Stomach (tissue), 9 donors: ENCODE data around the gene TMEM131. TPM values are rescaled to one million over a fixed set of nuclear protein-coding genes. Genes with fewer than 3 reads are reported as not detected.
"Not testable (repeated sequence)": the region's sequence is repeated elsewhere in the genome, so short reads cannot be mapped to it uniquely, and the experiment has no call there.

Source experiments
- DNase-seq, 2 donors: peaks; one replicate each; pipeline versions ENCODE4 v3.0.0 to v3.0.0-alpha.2; 2013 to 2019
- H3K27ac ChIP-seq, 5 donors: fragments of 200-600 bp in 4 of 5; sonication (generic) in 4 of 5; one replicate each; pipeline ENCODE4 v1.5.1; 2013 to 2019; ENCODE audit warnings: mild to moderate bottlenecking in 1 of 5, moderate library complexity in 1 of 5
- H3K27me3 ChIP-seq, 3 donors: fragments of 200-600 bp; sonication (generic); one replicate each; pipeline ENCODE4 v1.5.1; 2017 to 2019; ENCODE audit warnings: mixed run types in 1 of 3
- H3K36me3 ChIP-seq, 4 donors: fragments of 200-600 bp; sonication (generic); 1 replicate in 3 of 4; 2 replicates in 1 of 4; pipeline ENCODE4 v1.5.1; 2016 to 2019
- H3K4me1 ChIP-seq, 4 donors: fragments of 200-600 bp; sonication (generic); one replicate each; pipeline ENCODE4 v1.5.1; 2016 to 2019
- H3K4me3 ChIP-seq, 4 donors: fragments of 200-600 bp; sonication (generic) in 3 of 4; one replicate each; pipeline ENCODE4 v1.5.1; 2016 to 2019; ENCODE audit warnings: mild to moderate bottlenecking in 1 of 4
- H3K9me3 ChIP-seq, 4 donors: fragments of 200-600 bp; sonication (generic); one replicate each; pipeline ENCODE4 v1.5.1; 2016 to 2019
- EP300 ChIP-seq: sonication (generic); formaldehyde crosslinking; IDR thresholded peaks from one replicate; pipeline ENCODE4 v1.6.1; 2017; ENCODE audit warnings: antibody characterized with exemption
- POLR2A ChIP-seq, 4 donors: fragments of 450-650 bp; IDR thresholded peaks; one replicate each; pipeline ENCODE4 v1.6.1; 2016; ENCODE audit warnings: antibody characterized with exemption in 4 of 4, control low read depth in 2 of 4, mild to moderate bottlenecking in 1 of 4, moderate library complexity in 1 of 4
- POLR2AphosphoS5 ChIP-seq, 3 donors: sonication (generic); formaldehyde crosslinking; IDR thresholded peaks; one replicate each; pipeline ENCODE4 v1.6.1; 2016; ENCODE audit warnings: antibody characterized with exemption in 3 of 3
- WGBS, 5 donors: extraction: QIAGEN DNeasy Blood & Tissue Kit in 3 of 5; methylation state at CpG; one replicate each; pipeline versions ENCODE4 v1.1.5 to v1.1.7; 2013 to 2018; 5-methylcytosine and 5-hydroxymethylcytosine counted together
- intact Hi-C: fragments of 100-400 bp; cut with DNase I; formaldehyde crosslinking; loops from one replicate; pipeline ENCODE4 v1.15.1; 2023; ENCODE audit warnings: low total_unique reads
- polyA plus RNA-seq, 3 donors: library from polyadenylated mRNA; stranded (reverse); fragments of 200-250 nt; gene quantifications; one replicate each; pipeline ENCODE4 v1.2.3, GENCODE V29; 2013
- total RNA-seq, 5 donors: library from RNA; depleted of rRNA; stranded (reverse); fragments of >200 nt; gene quantifications; one replicate each; pipeline versions ENCODE4 v1.1.0 to v1.2.3, GENCODE V29; 2014 to 2016
- TF ChIP-seq, protein P1 (sequence below), 7 experiments: fragments of 450-650 bp in 4 of 7; fragments of 200-600 bp in 3 of 7; sonication (generic) in 3 of 7; IDR thresholded peaks; one replicate each; pipeline ENCODE4 v1.5.1; 2016 to 2019; ENCODE audit warnings: antibody characterized with exemption in 7 of 7, control low read depth in 2 of 7, mild to moderate bottlenecking in 1 of 7
- donor health status: healthy with polysubstance abuse.
- donor health status: Bipolar disorder and iron deficiency.
- donor health status: healthy.

Gene TMEM131
- total and polyA plus RNA-seq, 8 donors: 4.4 to 119 (median 43.1) TPM

DNA sequence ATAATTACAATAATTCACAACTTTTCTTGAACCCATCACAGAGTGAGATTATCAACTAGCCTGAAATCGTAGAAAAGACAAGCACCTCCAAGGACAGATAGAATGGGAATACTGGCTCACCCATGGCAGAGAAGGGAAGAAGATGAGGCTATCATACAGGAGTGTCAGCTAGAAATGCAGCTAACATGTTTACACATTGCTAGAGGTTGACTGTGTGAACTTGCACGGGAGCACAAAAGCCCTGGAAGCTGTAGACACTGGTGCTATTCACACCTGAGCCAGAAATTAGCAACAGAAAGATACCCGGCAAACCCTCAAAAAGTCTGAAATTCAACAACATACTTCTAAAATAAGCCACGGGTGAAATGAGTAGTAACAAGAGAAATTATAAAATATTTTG is 150.6 kb downstream of the TMEM131 start:
- intact Hi-C loops: no loop called here
- 62 to 81% (median 66%) methylated on average over 4 of the region's 4 CpGs for WGBS, 5 donors
- no peaks in the 10 kb centered on the region for H3K27me3 ChIP-seq
- peaks cover 11 to 25% (median 19%) of the 10 kb centered on the region in 4 donors for H3K36me3 ChIP-seq
- TF ChIP-seq, protein P1, sequence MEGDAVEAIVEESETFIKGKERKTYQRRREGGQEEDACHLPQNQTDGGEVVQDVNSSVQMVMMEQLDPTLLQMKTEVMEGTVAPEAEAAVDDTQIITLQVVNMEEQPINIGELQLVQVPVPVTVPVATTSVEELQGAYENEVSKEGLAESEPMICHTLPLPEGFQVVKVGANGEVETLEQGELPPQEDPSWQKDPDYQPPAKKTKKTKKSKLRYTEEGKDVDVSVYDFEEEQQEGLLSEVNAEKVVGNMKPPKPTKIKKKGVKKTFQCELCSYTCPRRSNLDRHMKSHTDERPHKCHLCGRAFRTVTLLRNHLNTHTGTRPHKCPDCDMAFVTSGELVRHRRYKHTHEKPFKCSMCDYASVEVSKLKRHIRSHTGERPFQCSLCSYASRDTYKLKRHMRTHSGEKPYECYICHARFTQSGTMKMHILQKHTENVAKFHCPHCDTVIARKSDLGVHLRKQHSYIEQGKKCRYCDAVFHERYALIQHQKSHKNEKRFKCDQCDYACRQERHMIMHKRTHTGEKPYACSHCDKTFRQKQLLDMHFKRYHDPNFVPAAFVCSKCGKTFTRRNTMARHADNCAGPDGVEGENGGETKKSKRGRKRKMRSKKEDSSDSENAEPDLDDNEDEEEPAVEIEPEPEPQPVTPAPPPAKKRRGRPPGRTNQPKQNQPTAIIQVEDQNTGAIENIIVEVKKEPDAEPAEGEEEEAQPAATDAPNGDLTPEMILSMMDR (IDR thresholded peaks at IDR 0.05): no peak
- no peak for TF ChIP-seq EP300
- no peak for TF ChIP-seq POLR2A (IDR thresholded peaks at IDR 0.05)
- TF ChIP-seq POLR2AphosphoS5 (IDR thresholded peaks at IDR 0.05): no peak
- peaks cover 0 to 16% (median 8%) of the 10 kb centered on the region in 4 donors for H3K4me1 ChIP-seq
- no peak overlapping the region for H3K4me3 ChIP-seq
- no peaks in the 10 kb centered on the region for H3K9me3 ChIP-seq
- H3K27ac ChIP-seq: no peak overlapping the region
- no peak for DNase-seq

DNA sequence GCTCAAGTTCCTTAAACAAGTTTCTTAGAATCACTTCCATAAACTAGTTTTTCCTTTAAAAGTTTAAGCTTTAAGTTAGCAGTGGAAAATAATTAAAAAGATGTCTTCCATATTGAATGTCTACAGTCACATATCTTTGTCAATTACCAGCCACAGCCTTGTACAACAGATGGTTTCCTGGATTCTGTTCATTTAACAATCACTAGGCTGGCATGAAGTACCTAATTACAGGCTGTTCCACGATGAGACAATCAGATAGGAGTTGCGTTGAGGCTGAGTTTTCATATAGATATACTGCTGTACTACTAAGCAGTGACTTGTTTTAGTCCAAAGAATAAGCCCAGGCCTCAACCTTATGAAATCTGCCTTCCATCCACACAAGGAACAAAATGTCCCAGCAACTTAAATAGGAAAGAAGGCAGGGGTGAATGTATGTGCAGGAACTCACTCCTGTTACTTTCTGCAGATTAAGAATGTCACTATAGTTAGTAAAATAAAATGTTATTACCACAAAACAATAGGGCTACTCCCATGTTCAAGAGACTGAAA is 151.4 kb downstream of the TMEM131 start:
- Histone ChIP-seq H3K9me3 (no peaks in the 10 kb centered on the region), H3K4me1 (peaks cover 0 to 16% (median 8%) of the 10 kb centered on the region in 4 donors), H3K27ac (no peak overlapping the region), H3K27me3 (no peaks in the 10 kb centered on the region), H3K36me3 (peaks cover 13 to 32% (median 26%) of the 10 kb centered on the region in 4 donors), H3K4me3 (no peak overlapping the region)
- WGBS, 5 donors: 27 to 51% (median 46%) methylated on average over 2 of the region's 2 CpGs
- intact Hi-C loops: no loop called here
- TF ChIP-seq EP300 (no peak), POLR2AphosphoS5 (IDR thresholded peaks at IDR 0.05) (no peak)
- DNase-seq: peak in 1 of 2 donors; percentile 14

DNA sequence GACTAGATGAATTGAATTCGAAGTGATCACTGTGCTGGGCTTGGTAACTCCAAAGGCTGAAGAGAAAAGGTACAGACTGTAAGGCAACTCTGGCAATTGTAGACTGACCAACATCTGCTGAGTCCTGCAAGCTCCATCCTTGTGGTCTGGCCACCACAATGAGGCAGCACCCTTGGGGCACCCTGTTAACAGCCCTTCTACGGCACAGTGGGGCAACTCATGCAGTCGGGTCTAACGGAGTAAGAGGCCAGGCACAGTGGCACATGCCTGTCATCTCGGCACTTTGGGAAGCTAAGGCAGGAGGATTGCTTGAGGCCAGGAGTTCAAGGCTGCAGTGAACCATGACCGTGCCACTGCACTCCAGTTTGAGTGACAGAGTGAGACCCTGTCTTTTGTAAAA is 155.6 kb downstream of the TMEM131 start:
- Histone ChIP-seq H3K27ac (no peak overlapping the region), H3K4me1 (peaks cover 0 to 11% (median 4%) of the 10 kb centered on the region in 4 donors), H3K4me3 (no peak overlapping the region), H3K27me3 (no peaks in the 10 kb centered on the region), H3K36me3 (peaks cover 13 to 51% (median 42%) of the 10 kb centered on the region in 4 donors), H3K9me3 (no peaks in the 10 kb centered on the region)
- intact Hi-C loops: no loop called here
- no peak for DNase-seq
- no peak for TF ChIP-seq EP300
- TF ChIP-seq, protein P1 (IDR thresholded peaks at IDR 0.05): no peak
- TF ChIP-seq POLR2AphosphoS5 (IDR thresholded peaks at IDR 0.05): no peak
- TF ChIP-seq POLR2A (IDR thresholded peaks at IDR 0.05): no peak
- WGBS, 5 donors: 93 to 99% (median 93%) methylated on average over 6 of the region's 6 CpGs

DNA sequence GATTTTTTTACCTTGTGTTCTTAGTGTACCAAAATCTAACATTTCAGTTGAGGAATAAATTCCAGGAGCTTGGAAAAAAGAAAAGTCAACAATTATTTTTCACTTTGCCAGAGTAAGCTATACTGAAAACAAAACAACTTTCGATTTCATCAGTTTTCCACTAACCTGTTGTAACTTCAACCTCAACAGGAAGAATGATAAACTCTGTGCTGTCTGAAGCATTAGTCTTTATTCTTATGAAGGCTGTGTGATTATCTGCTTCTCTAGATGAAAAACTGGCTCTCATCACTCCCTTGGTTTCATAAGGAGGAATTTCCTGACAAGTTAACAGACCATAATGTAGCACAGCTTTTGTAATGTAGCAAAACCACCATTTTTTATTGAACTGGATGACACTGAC is 161.1 kb downstream of the TMEM131 start:
- TF ChIP-seq, protein P1 (IDR thresholded peaks at IDR 0.05): no peak
- no peak for TF ChIP-seq EP300
- no peak for DNase-seq
- H3K4me3 ChIP-seq: no peak overlapping the region
- H3K27ac ChIP-seq: peak overlapping the region in 1 of 5 donors; percentile 15
- H3K9me3 ChIP-seq: no peaks in the 10 kb centered on the region
- H3K27me3 ChIP-seq: no peaks in the 10 kb centered on the region
- peaks cover 0 to 53% (median 29%) of the 10 kb centered on the region in 4 donors for H3K36me3 ChIP-seq
- intact Hi-C loops: no loop called here
- 50 to 63% (median 58%) methylated on average over 1 of the region's 1 CpG for WGBS, 5 donors
- no peaks in the 10 kb centered on the region for H3K4me1 ChIP-seq

DNA sequence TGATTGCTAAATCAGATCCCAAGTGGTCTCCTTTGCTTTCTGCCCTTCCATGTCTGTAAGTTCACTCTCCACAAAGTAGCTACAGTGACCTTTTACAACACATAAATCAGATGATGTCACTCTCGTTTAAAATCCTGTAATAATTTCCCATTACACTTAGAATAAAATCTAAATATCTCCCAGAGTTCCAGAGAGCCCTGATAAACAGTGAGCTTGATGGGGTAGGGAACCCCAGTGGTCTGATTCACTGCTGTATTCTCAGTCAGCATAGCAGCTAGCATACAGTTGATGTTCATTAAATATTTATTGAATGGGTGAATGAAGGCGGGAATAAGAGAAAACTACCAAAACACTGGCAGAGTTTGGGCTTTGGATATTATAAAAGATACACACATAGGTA is 164.6 kb downstream of the TMEM131 start:
- Histone ChIP-seq H3K27me3 (no peaks in the 10 kb centered on the region), H3K36me3 (peaks cover 0 to 47% (median 27%) of the 10 kb centered on the region in 4 donors), H3K4me3 (no peak overlapping the region), H3K27ac (no peak overlapping the region), H3K4me1 (no peaks in the 10 kb centered on the region), H3K9me3 (no peaks in the 10 kb centered on the region)
- TF ChIP-seq EP300: no peak
- TF ChIP-seq POLR2AphosphoS5 (IDR thresholded peaks at IDR 0.05): no peak
- TF ChIP-seq, protein P1 (IDR thresholded peaks at IDR 0.05): no peak
- TF ChIP-seq POLR2A (IDR thresholded peaks at IDR 0.05): no peak
- intact Hi-C loops: no loop called here
- no peak for DNase-seq
- WGBS, 5 donors: 72 to 74% (median 73%) methylated on average over 2 of the region's 2 CpGs

DNA sequence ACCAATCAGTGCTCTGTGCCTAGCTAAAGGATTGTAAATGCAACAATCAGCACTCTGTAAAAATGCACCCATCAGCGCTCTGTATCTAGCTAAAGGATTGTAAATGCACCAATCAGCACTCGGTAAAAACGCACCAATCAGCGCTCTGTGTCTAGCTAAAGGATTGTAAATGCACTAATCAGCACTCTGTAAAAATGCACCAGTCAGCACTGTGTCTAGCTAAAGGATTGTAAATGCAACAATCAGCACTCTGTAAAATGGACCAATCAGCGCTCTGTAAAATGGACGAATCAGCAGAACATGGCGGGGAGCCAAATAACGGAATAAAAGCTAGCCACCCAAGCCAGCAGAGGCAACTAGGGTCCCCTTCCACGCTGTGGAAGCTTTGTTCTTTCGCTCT is 166.5 kb downstream of the TMEM131 start:
- intact Hi-C loops: not testable (repeated sequence)

DNA sequence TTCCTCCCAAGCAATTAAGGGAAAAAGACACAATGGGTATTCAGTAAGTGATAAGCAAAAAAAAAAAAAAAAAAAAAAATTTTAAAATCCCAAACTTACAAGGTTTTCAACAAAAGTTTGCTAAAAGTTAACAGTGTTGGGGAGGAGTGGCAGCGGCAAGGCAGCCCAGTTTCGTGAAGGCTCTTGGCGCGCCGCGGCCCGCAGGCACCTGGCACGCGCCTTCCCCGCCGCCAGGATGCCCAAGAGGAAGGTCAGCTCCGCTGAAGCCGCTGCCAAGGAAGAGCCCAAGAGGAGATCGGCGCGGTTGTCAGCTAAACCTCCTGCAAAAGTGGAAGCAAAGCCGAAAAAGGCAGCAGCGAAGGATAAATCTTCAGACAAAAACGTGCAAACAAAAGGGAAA is 168.7 kb downstream of the TMEM131 start:
- WGBS, 5 donors: 94 to 99% (median 98%) methylated on average over 19 of the region's 19 CpGs
- Histone ChIP-seq H3K27ac (peak overlapping the region in 1 of 5 donors; percentile 8), H3K36me3 (peaks cover 0 to 46% (median 34%) of the 10 kb centered on the region in 4 donors)
- DNase-seq, H3K4me3 ChIP-seq, H3K4me1 ChIP-seq, H3K9me3 ChIP-seq, H3K27me3 ChIP-seq, intact Hi-C loops: not testable (repeated sequence)

More for the DNA sequence above, 166.5 kb downstream of the TMEM131 start:
- WGBS, 5 donors: 94 to 98% (median 96%) methylated on average over 10 of the region's 10 CpGs
- DNase-seq, H3K27me3 ChIP-seq, H3K4me3 ChIP-seq, H3K9me3 ChIP-seq, H3K27ac ChIP-seq, H3K4me1 ChIP-seq: not testable (repeated sequence)
- H3K36me3 ChIP-seq: peaks cover 0 to 42% (median 29%) of the 10 kb centered on the region in 4 donors
